ENCODE results near the gene FBXL16.

- no peak for TF ChIP-seq CTCF (IDR thresholded peaks at IDR 0.05; ENCODE audit: extremely low read depth in 1 of 2, insufficient read depth in 1 of 2, low read depth in 1 of 2, low read length in 2 of 2)
- no peak for TF ChIP-seq POLR2AphosphoS5 (IDR thresholded peaks at IDR 0.05; ENCODE audit: insufficient read depth, low read depth, low read length)
- TF ChIP-seq POLR2A (IDR thresholded peaks at IDR 0.05; ENCODE audit: low read depth, low read length): no peak
Measured at GRCh38 chr16:669666-670065, 35.9 kb downstream of the FBXL16 start.
